ENCODE results near the gene TNFRSF1A. TPM values are rescaled to one million over a fixed set of nuclear protein-coding genes. Genes with fewer than 3 reads are reported as not detected.
A peak's percentile ranks its signal among the peaks of the same experiment; 100 is the strongest.

Gene TNFRSF1A
- total RNA-seq, 1 donor from 2014 or later: 70.4 TPM

DNA sequence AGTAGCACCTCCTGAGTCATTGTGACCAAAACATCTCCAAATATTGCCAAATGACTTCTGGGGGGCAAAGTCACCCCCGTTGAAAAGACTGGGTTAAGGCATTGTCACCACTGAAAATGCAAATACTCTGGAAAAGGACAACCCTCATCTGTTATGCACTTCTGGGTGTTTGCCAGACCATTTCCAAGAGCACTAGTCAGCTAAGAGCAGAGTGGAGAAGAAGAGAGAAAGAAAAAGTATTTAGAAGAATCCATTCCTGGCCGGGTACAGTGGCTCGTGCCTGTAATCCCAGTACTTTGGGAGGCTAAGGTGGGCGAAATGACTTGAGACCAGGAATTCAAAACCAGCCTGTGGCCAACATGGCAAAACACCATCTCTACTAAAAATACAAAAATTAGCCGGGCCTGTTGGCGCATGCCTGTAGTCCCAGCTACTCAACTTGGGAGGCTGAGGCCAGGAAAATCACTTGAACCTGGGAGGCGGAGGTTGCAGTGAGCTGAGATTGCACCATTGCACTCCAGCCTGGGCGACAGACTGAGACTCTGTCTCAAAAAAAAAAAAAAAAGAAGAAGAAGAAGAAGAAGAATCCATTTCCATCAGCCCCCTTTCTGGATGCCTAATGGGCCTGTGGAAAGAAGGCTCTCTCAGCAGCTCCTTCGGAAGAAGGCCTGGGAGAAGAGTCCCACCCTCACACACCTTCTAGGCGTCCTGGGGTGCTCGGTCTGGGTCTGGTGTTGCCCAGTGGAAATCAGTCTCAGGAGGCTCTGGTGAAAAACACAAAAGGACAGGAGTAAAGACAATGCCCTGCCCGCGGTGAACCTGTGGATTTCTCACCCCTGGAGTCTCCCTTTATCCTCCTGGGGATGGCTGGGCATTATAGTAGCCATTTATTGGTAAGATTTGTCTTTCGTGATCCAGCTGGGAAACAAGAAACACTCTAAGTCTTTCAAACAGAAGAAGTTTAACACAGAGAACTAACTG, 38.6 kb upstream of the TNFRSF1A start:
- no peak overlapping the region for H3K4me3 Mint-ChIP-seq
- no peak for DNase-seq (ENCODE audit: low spot score in 2 of 2, unreplicated experiment in 2 of 2)
- no peaks in the 10 kb centered on the region for H3K27me3 Mint-ChIP-seq (ENCODE audit: low read depth)
- H3K4me1 Mint-ChIP-seq: peaks cover 51% of the 10 kb centered on the region
- H3K27ac Mint-ChIP-seq: no peak overlapping the region
- TF ChIP-seq, protein P1, sequence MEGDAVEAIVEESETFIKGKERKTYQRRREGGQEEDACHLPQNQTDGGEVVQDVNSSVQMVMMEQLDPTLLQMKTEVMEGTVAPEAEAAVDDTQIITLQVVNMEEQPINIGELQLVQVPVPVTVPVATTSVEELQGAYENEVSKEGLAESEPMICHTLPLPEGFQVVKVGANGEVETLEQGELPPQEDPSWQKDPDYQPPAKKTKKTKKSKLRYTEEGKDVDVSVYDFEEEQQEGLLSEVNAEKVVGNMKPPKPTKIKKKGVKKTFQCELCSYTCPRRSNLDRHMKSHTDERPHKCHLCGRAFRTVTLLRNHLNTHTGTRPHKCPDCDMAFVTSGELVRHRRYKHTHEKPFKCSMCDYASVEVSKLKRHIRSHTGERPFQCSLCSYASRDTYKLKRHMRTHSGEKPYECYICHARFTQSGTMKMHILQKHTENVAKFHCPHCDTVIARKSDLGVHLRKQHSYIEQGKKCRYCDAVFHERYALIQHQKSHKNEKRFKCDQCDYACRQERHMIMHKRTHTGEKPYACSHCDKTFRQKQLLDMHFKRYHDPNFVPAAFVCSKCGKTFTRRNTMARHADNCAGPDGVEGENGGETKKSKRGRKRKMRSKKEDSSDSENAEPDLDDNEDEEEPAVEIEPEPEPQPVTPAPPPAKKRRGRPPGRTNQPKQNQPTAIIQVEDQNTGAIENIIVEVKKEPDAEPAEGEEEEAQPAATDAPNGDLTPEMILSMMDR (IDR thresholded peaks at IDR 0.05; ENCODE audit: unreplicated experiment): no peak
- H3K9me3 Mint-ChIP-seq: no peaks in the 10 kb centered on the region
- no peaks in the 10 kb centered on the region for H3K36me3 Mint-ChIP-seq

GRCh38 chr12:6378709-6379472, 37.0 kb upstream of the TNFRSF1A start:
- DNase-seq (ENCODE audit: low spot score in 2 of 2, unreplicated experiment in 2 of 2): no peak
- Mint-ChIP-seq H3K27me3 (ENCODE audit: low read depth) (no peaks in the 10 kb centered on the region), H3K4me3 (no peak overlapping the region), H3K36me3 (no peaks in the 10 kb centered on the region), H3K27ac (no peak overlapping the region), H3K9me3 (no peaks in the 10 kb centered on the region), H3K4me1 (peaks cover 54% of the 10 kb centered on the region)
- TF ChIP-seq, protein P1 (IDR thresholded peaks at IDR 0.05; ENCODE audit: unreplicated experiment): no peak

- Mint-ChIP-seq H3K27me3 (ENCODE audit: low read depth) (no peaks in the 10 kb centered on the region), H3K27ac (peak overlapping the region; percentile 90), H3K4me3 (no peak overlapping the region), H3K36me3 (no peaks in the 10 kb centered on the region), H3K4me1 (peaks cover 56% of the 10 kb centered on the region), H3K9me3 (no peaks in the 10 kb centered on the region)
- DNase-seq (ENCODE audit: low spot score in 2 of 2, unreplicated experiment in 2 of 2): no peak
- TF ChIP-seq, protein P1 (IDR thresholded peaks at IDR 0.05; ENCODE audit: unreplicated experiment): no peak
These were observed 35.8 kb upstream of the TNFRSF1A start for GRCh38 chr12:6377667-6377994.

- H3K4me1 Mint-ChIP-seq: peaks cover 61% of the 10 kb centered on the region
These were observed 35.2 kb upstream of the TNFRSF1A start for GRCh38 chr12:6376870-6377666.

More at GRCh38 chr12:6376870-6377666, 35.2 kb upstream of the TNFRSF1A start:
- no peaks in the 10 kb centered on the region for H3K36me3 Mint-ChIP-seq
- no peaks in the 10 kb centered on the region for H3K27me3 Mint-ChIP-seq (ENCODE audit: low read depth)
- no peaks in the 10 kb centered on the region for H3K9me3 Mint-ChIP-seq
- DNase-seq (ENCODE audit: low spot score in 2 of 2, unreplicated experiment in 2 of 2): no peak
- TF ChIP-seq, protein P1 (IDR thresholded peaks at IDR 0.05; ENCODE audit: unreplicated experiment): no peak
- no peak overlapping the region for H3K4me3 Mint-ChIP-seq
- peak overlapping the region; percentile 90 for H3K27ac Mint-ChIP-seq

Measured in mesothelial cell of epicardium (in vitro differentiated cells).